WTC11 (cell line): ENCODE results near the gene ADAMTS2. TPM values are rescaled to one million over a fixed set of nuclear protein-coding genes. Genes with fewer than 3 reads are reported as not detected.
A peak's percentile ranks its signal among the peaks of the same experiment; 100 is the strongest.

ENCODE experiments used
- ATAC-seq: fragments of 200-7000 bp; cut with Tn5 transposase; 2 replicates; pipeline ENCODE4 v1.10.0; 2021; ENCODE audit warnings: mild to moderate bottlenecking, moderate library complexity
- CTCF ChIA-PET: fragments of 300-600 bp; sonication (Branson Sonifier 250); formaldehyde crosslinking; loops from one replicate; lab custom pipeline; 2021; ENCODE audit warnings: antibody characterized with exemption; lab: Charles Lee
- POLR2A ChIA-PET: fragments of 350-600 bp; sonication (Branson Sonifier 250); formaldehyde crosslinking; loops from one replicate; lab custom pipeline; 2021; ENCODE audit warnings: antibody characterized with exemption; lab: Charles Lee
- DNase-seq: peaks from one replicate; pipeline ENCODE4 v3.0.0; 2021; ENCODE audit warnings: low spot score
- H3K27ac Mint-ChIP-seq: 2 replicates; pipeline ENCODE4 v1.8.0; 2021; ENCODE audit warnings: mixed read lengths
- H3K27me3 Mint-ChIP-seq: 2 replicates; pipeline ENCODE4 v1.8.0; 2021; ENCODE audit warnings: low read depth, mild to moderate bottlenecking, moderate library complexity, mixed read lengths
- H3K36me3 Mint-ChIP-seq: 2 replicates; pipeline ENCODE4 v1.8.0; 2021; ENCODE audit warnings: mixed read lengths
- H3K4me1 Mint-ChIP-seq: 2 replicates; pipeline ENCODE4 v1.8.0; 2022; ENCODE audit warnings: mixed read lengths
- H3K4me3 Mint-ChIP-seq: 2 replicates; pipeline ENCODE4 v1.8.0; 2021; ENCODE audit warnings: mild to moderate bottlenecking, moderate library complexity, mixed read lengths
- H3K9me3 Mint-ChIP-seq: 2 replicates; pipeline ENCODE4 v1.8.0; 2021; ENCODE audit warnings: mixed read lengths
- AR ChIP-seq: fragments of 250-450 bp; sonication (Bioruptor Pico); IDR thresholded peaks from 2 replicates; pipeline ENCODE4 v1.9.0; 2021; ENCODE audit warnings: mild to moderate bottlenecking
- ATF1 ChIP-seq: sonication (generic); formaldehyde crosslinking; IDR thresholded peaks from 2 replicates; pipeline ENCODE4 v1.8.1; 2023; ENCODE audit warnings: mild to moderate bottlenecking, moderate library complexity, missing genetic modification reagents
- ATF2 ChIP-seq: sonication (generic); formaldehyde crosslinking; IDR thresholded peaks from 2 replicates; pipeline ENCODE4 v1.8.1; 2022; ENCODE audit warnings: low read depth, missing genetic modification reagents, borderline replicate concordance
- CBFB ChIP-seq: sonication (generic); formaldehyde crosslinking; IDR thresholded peaks from 2 replicates; pipeline ENCODE4 v1.8.1; 2022; ENCODE audit warnings: mild to moderate bottlenecking, low read depth, missing genetic modification reagents
- CDX4 ChIP-seq: fragments of 250-450 bp; sonication (Bioruptor Pico); IDR thresholded peaks from 2 replicates; pipeline ENCODE4 v1.9.0; 2021; ENCODE audit warnings: moderate library complexity, mild to moderate bottlenecking, inconsistent platforms, borderline replicate concordance
- E2F5 ChIP-seq: sonication (generic); formaldehyde crosslinking; IDR thresholded peaks from 2 replicates; pipeline ENCODE4 v1.8.1; 2022; ENCODE audit warnings: mild to moderate bottlenecking, moderate library complexity, missing genetic modification reagents
- JAZF1 ChIP-seq: fragments of 250-450 bp; sonication (Bioruptor Pico); IDR thresholded peaks from 2 replicates; pipeline ENCODE4 v1.9.0; 2021; ENCODE audit warnings: moderate library complexity, mild to moderate bottlenecking, inconsistent platforms
- KAT7 ChIP-seq: sonication (generic); formaldehyde crosslinking; IDR thresholded peaks from 2 replicates; pipeline ENCODE4 v1.8.1; 2023; ENCODE audit warnings: missing genetic modification reagents, mild to moderate bottlenecking, borderline replicate concordance
- NR1H2 ChIP-seq: sonication (generic); formaldehyde crosslinking; IDR thresholded peaks from 2 replicates; pipeline ENCODE4 v1.9.0; 2021; ENCODE audit warnings: mild to moderate bottlenecking, moderate library complexity, missing genetic modification reagents
- PRDM15 ChIP-seq: sonication (generic); formaldehyde crosslinking; IDR thresholded peaks from 2 replicates; pipeline ENCODE4 v1.8.0; 2022; ENCODE audit warnings: missing genetic modification reagents
- RELA ChIP-seq: sonication (generic); formaldehyde crosslinking; IDR thresholded peaks from 2 replicates; pipeline ENCODE4 v1.8.1; 2022; ENCODE audit warnings: missing genetic modification reagents, mild to moderate bottlenecking, borderline replicate concordance
- SP1 ChIP-seq: sonication (generic); formaldehyde crosslinking; conservative IDR thresholded peaks from 2 replicates; pipeline ENCODE4 v1.8.1; 2022; ENCODE audit warnings: missing genetic modification reagents
- TCF7 ChIP-seq: sonication (generic); formaldehyde crosslinking; IDR thresholded peaks from 2 replicates; pipeline ENCODE4 v1.8.0; 2022; ENCODE audit warnings: mild to moderate bottlenecking, low read depth, missing genetic modification reagents, moderate library complexity
- TP53 ChIP-seq: sonication (generic); formaldehyde crosslinking; IDR thresholded peaks from 2 replicates; pipeline ENCODE4 v1.8.1; 2023; ENCODE audit warnings: mild to moderate bottlenecking, missing genetic modification reagents
- ZMAT4 ChIP-seq: fragments of 250-450 bp; sonication (Bioruptor Pico); IDR thresholded peaks from 2 replicates; pipeline ENCODE4 v1.9.0; 2021; ENCODE audit warnings: mild to moderate bottlenecking
- ZNF121 ChIP-seq: sonication (generic); formaldehyde crosslinking; IDR thresholded peaks from 2 replicates; pipeline ENCODE4 v1.8.0; 2023; ENCODE audit warnings: missing genetic modification reagents
- ZNF232 ChIP-seq: sonication (generic); formaldehyde crosslinking; IDR thresholded peaks from 2 replicates; pipeline ENCODE4 v1.8.0; 2022; ENCODE audit warnings: mild to moderate bottlenecking, missing genetic modification reagents
- ZNF263 ChIP-seq: sonication (generic); formaldehyde crosslinking; IDR thresholded peaks from 2 replicates; pipeline ENCODE4 v1.8.1; 2022; ENCODE audit warnings: low read depth, mild to moderate bottlenecking, moderate library complexity, missing genetic modification reagents
- ZNF317 ChIP-seq: sonication (generic); formaldehyde crosslinking; IDR thresholded peaks from 2 replicates; pipeline ENCODE4 v1.8.1; 2023; ENCODE audit warnings: low read depth, mild to moderate bottlenecking, moderate library complexity, missing genetic modification reagents, borderline replicate concordance
- ZNF423 ChIP-seq: fragments of 250-450 bp; sonication (Bioruptor Pico); IDR thresholded peaks from 2 replicates; pipeline ENCODE4 v2.1.2; 2022; ENCODE audit warnings: mild to moderate bottlenecking, moderate library complexity
- ZNF425 ChIP-seq: fragments of 250-450 bp; sonication (Bioruptor Pico); conservative IDR thresholded peaks from 2 replicates; pipeline ENCODE4 v1.9.0; 2021; ENCODE audit warnings: mild to moderate bottlenecking
- total RNA-seq: library from RNA; stranded (reverse); gene quantifications from 3 replicates; pipeline ENCODE4 v1.2.3, GENCODE V29; 2021

Gene ADAMTS2
- total RNA-seq, 1 experiment from 2014 or later = 11.2 TPM

- Mint-ChIP-seq H3K27me3 (no peaks in the 10 kb centered on the region), H3K4me3 (no peak overlapping the region), H3K9me3 (no peaks in the 10 kb centered on the region), H3K27ac (peak overlapping the region; percentile 51), H3K4me1 (peaks cover 56% of the 10 kb centered on the region), H3K36me3 (no peaks in the 10 kb centered on the region)
- DNase-seq (peak; percentile 50), ATAC-seq (peak; percentile 79)
- TF ChIP-seq CBFB (CRISPR knock-in tag) (no peak), E2F5 (CRISPR knock-in tag) (no peak), TCF7 (CRISPR knock-in tag) (no peak), ZMAT4 (CRISPR knock-in tag) (no peak)
- ChIA-PET CTCF (interaction anchor here (1.4 kb wide), 1 partner anchor 89 kb away, joined by 3 read pairs; no protein-coding TSS in a partner anchor), POLR2A (no interaction called here)
Measured at GRCh38 chr5:179187229-179187678, 158.0 kb downstream of the ADAMTS2 start.

GRCh38 chr5:179186801-179187200, 158.5 kb downstream of the ADAMTS2 start:
- POLR2A ChIA-PET = no interaction called here
- peak; percentile 13 for ATAC-seq
- H3K27ac Mint-ChIP-seq = peak overlapping the region; percentile 51

More at GRCh38 chr5:179186801-179187200, 158.5 kb downstream of the ADAMTS2 start:
- Mint-ChIP-seq H3K27me3 (no peaks in the 10 kb centered on the region), H3K9me3 (no peaks in the 10 kb centered on the region), H3K36me3 (no peaks in the 10 kb centered on the region), H3K4me1 (peaks cover 61% of the 10 kb centered on the region), H3K4me3 (no peak overlapping the region)
- no peak for DNase-seq
- TF ChIP-seq SP1 (CRISPR knock-in tag) (no peak), ZNF263 (CRISPR knock-in tag) (no peak), JAZF1 (CRISPR knock-in tag) (no peak), ZNF232 (no peak), ZNF425 (CRISPR knock-in tag) (no peak), KAT7 (no peak), ZNF121 (CRISPR knock-in tag) (no peak), NR1H2 (CRISPR knock-in tag) (no peak), ATF1 (CRISPR knock-in tag) (no peak), ZMAT4 (CRISPR knock-in tag) (no peak), ATF2 (CRISPR knock-in tag) (no peak), AR (CRISPR knock-in tag) (no peak), PRDM15 (no peak), ZNF423 (no peak), ZNF317 (CRISPR knock-in tag) (no peak), CDX4 (CRISPR knock-in tag) (no peak), RELA (CRISPR knock-in tag) (no peak), TP53 (no peak)
- CTCF ChIA-PET = no interaction called here
